Neural cell (in vitro differentiated cells): Measurements from ENCODE around the gene DHX38.

Experiments used
- EZH2 ChIP-seq: fragments of 200-600, 300-800 bp; shearing (Covaris generic), sonication (generic); IDR thresholded peaks from 2 replicates; pipeline ENCODE4 v1.6.1; 2014; ENCODE audit warnings: antibody characterized with exemption, low read length, borderline replicate concordance, mild to moderate bottlenecking; ENCODE audit not compliant: insufficient read depth, poor library complexity, severe bottlenecking
- POLR2AphosphoS5 ChIP-seq: IDR thresholded peaks from 2 replicates; pipeline ENCODE4 v1.6.1; 2012
- TF ChIP-seq, protein P1 (sequence below): fragments of 450-650 bp; IDR thresholded peaks from 2 replicates; pipeline ENCODE4 v1.5.1; 2014; ENCODE audit warnings: antibody characterized with exemption, mild to moderate bottlenecking, moderate library complexity; ENCODE audit not compliant: poor library complexity, severe bottlenecking

DNA sequence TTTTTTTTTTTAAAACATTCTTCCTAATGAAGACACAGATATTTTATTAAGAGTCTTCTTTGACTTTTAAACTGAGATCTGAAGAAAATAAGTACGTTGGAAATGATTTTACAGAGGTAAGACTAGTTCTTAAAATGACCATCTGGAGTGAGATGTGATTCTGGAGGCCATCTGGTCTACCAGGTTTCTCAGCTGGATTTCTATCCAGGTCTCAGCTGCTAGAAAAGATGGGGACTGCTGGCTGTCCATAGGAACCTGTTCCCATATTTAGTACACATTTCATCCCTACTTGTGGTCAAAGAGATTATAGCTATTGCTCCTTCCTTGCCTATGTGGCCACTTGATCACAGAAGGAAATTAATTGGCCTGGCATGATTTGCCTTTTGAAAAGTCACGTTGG, 66.2 kb downstream of the DHX38 start:
- TF ChIP-seq, protein P1, sequence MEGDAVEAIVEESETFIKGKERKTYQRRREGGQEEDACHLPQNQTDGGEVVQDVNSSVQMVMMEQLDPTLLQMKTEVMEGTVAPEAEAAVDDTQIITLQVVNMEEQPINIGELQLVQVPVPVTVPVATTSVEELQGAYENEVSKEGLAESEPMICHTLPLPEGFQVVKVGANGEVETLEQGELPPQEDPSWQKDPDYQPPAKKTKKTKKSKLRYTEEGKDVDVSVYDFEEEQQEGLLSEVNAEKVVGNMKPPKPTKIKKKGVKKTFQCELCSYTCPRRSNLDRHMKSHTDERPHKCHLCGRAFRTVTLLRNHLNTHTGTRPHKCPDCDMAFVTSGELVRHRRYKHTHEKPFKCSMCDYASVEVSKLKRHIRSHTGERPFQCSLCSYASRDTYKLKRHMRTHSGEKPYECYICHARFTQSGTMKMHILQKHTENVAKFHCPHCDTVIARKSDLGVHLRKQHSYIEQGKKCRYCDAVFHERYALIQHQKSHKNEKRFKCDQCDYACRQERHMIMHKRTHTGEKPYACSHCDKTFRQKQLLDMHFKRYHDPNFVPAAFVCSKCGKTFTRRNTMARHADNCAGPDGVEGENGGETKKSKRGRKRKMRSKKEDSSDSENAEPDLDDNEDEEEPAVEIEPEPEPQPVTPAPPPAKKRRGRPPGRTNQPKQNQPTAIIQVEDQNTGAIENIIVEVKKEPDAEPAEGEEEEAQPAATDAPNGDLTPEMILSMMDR = no peak
- TF ChIP-seq EZH2 (no peak), POLR2AphosphoS5 (no peak)
